ENCODE data around the gene ENTPD6.
A peak's percentile ranks its signal among the peaks of the same experiment; 100 is the strongest.

ENTPD6 gene

GRCh38 chr20:25195014-25195961 lies at the start of gene ENTPD6:
Gene ENTPD6, plus strand, starts transcription at chr20:25195712. Its CDS starts 10,825 bp downstream, at chr20:25206537.
- Histone ChIP-seq H3K4me3 (ENCODE audit: low read depth, low read length) (peak within 1 kb of the TSS; percentile 89), H3K27me3 (ENCODE audit: control insufficient read depth, insufficient read depth, low read length) (peaks cover 4% of the 10 kb centered on the region), H3K27ac (ENCODE audit: low read depth, low read length) (peak within 1 kb of the TSS; percentile 57), H3K9me3 (ENCODE audit: control insufficient read depth, insufficient read depth, low read length) (no peaks in the 10 kb centered on the region), H3K9ac (ENCODE audit: low read depth, low read length) (peak within 1 kb of the TSS; percentile 73; the same call in 1 of the 2 replicates), H3K4me1 (ENCODE audit: control insufficient read depth, insufficient read depth, low read length) (peaks cover 13% of the 10 kb centered on the region), H3K36me3 (ENCODE audit: control insufficient read depth, insufficient read depth, low read length) (0 out of 2 replicates have a peak, but pooled peaks cover 3% of the 10 kb centered on the region)

- Histone ChIP-seq H3K4me1 (ENCODE audit: control insufficient read depth, insufficient read depth, low read length) (no peaks in the 10 kb centered on the region), H3K9me3 (ENCODE audit: control insufficient read depth, insufficient read depth, low read length) (no peaks in the 10 kb centered on the region), H3K27ac (ENCODE audit: low read depth, low read length) (no peak overlapping the region), H3K9ac (ENCODE audit: low read depth, low read length) (no peak overlapping the region), H3K36me3 (ENCODE audit: control insufficient read depth, insufficient read depth, low read length) (no peaks in the 10 kb centered on the region), H3K4me3 (ENCODE audit: low read depth, low read length) (no peak overlapping the region), H3K27me3 (ENCODE audit: control insufficient read depth, insufficient read depth, low read length) (peaks cover 28% of the 10 kb centered on the region)
These were observed 48.5 kb upstream of the ENTPD6 start for GRCh38 chr20:25146976-25147375.

DNA sequence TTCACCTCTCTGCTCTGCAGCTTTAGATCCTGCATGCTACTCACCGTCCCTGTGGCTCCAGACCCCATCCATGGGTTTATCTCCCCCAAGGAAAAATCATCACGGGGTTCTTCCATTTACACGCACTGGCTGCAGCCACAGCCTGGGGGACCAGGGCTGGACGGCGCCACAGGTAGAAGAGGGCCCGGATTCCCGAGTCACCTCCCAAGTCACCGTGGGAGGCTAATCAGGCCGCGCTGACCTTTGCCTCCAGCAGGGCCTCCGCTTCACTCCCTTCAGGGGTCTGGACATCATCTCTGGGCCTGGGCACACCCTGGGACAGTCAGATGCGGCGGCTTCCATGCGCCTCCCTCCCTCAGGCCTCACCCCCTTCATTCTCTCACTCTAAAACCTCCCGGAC lies 47.8 kb upstream of the ENTPD6 start:
- Histone ChIP-seq H3K36me3 (ENCODE audit: control insufficient read depth, insufficient read depth, low read length) (no peaks in the 10 kb centered on the region), H3K4me3 (ENCODE audit: low read depth, low read length) (no peak overlapping the region), H3K27me3 (ENCODE audit: control insufficient read depth, insufficient read depth, low read length) (peaks cover 28% of the 10 kb centered on the region), H3K9me3 (ENCODE audit: control insufficient read depth, insufficient read depth, low read length) (no peaks in the 10 kb centered on the region), H3K27ac (ENCODE audit: low read depth, low read length) (no peak overlapping the region), H3K4me1 (ENCODE audit: control insufficient read depth, insufficient read depth, low read length) (no peaks in the 10 kb centered on the region), H3K9ac (ENCODE audit: low read depth, low read length) (no peak overlapping the region)

DNA sequence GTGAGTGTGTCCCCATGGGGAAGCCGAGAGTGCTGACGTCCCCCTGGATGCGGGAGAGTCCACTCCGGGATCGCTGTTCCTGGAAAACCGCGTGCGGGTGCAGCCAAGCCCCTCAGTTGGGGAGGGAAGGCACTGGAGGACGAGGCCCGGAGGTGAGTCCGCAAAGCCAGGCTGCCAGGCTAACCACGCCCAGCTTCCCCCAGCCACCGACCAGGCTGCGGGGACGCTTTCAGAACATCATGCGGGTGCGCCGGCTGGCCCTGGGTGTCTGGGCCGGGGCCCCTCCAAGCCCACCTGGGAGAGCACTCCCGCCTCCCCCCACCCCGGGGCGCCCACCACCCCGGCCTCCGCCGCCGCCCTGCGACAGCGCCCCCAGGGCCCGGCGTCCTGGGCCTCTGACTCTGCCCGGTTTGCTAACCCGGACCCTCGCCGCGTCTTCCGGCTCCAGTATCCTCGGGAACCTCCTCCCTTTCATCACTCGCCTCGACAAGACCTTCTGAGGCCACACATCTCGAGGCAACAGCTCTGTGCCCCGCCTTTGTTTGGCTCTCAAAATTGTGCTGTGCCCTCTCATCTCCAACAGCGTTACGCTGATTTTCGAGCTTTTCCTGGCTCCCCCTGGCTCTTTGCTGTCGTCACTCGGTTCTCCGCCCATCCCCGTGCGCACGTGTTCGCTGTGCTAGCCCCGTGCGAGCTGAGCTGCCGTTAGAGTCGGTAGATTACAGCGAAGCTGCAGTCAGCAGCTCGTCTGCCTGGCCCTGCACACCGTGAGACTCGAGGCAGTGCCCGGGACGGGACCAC lies 47.1 kb upstream of the ENTPD6 start:
- no peaks in the 10 kb centered on the region for H3K9me3 ChIP-seq (ENCODE audit: control insufficient read depth, insufficient read depth, low read length)
- no peak overlapping the region for H3K4me3 ChIP-seq (ENCODE audit: low read depth, low read length)
- H3K4me1 ChIP-seq (ENCODE audit: control insufficient read depth, insufficient read depth, low read length) = no peaks in the 10 kb centered on the region
- H3K27me3 ChIP-seq (ENCODE audit: control insufficient read depth, insufficient read depth, low read length) = peaks cover 28% of the 10 kb centered on the region
- H3K9ac ChIP-seq (ENCODE audit: low read depth, low read length) = no peak overlapping the region
- no peaks in the 10 kb centered on the region for H3K36me3 ChIP-seq (ENCODE audit: control insufficient read depth, insufficient read depth, low read length)
- H3K27ac ChIP-seq (ENCODE audit: low read depth, low read length) = no peak overlapping the region

- Histone ChIP-seq H3K36me3 (ENCODE audit: control insufficient read depth, insufficient read depth, low read length) (no peaks in the 10 kb centered on the region), H3K4me3 (ENCODE audit: low read depth, low read length) (no peak overlapping the region), H3K9ac (ENCODE audit: low read depth, low read length) (no peak overlapping the region), H3K9me3 (ENCODE audit: control insufficient read depth, insufficient read depth, low read length) (no peaks in the 10 kb centered on the region), H3K4me1 (ENCODE audit: control insufficient read depth, insufficient read depth, low read length) (no peaks in the 10 kb centered on the region), H3K27me3 (ENCODE audit: control insufficient read depth, insufficient read depth, low read length) (peaks cover 28% of the 10 kb centered on the region), H3K27ac (ENCODE audit: low read depth, low read length) (no peak overlapping the region)
These were observed 46.3 kb upstream of the ENTPD6 start for GRCh38 chr20:25148982-25149846.

GRCh38 chr20:25150016-25150415 lies 45.5 kb upstream of the ENTPD6 start:
- Histone ChIP-seq H3K27ac (ENCODE audit: low read depth, low read length) (no peak overlapping the region), H3K36me3 (ENCODE audit: control insufficient read depth, insufficient read depth, low read length) (no peaks in the 10 kb centered on the region)

DNA sequence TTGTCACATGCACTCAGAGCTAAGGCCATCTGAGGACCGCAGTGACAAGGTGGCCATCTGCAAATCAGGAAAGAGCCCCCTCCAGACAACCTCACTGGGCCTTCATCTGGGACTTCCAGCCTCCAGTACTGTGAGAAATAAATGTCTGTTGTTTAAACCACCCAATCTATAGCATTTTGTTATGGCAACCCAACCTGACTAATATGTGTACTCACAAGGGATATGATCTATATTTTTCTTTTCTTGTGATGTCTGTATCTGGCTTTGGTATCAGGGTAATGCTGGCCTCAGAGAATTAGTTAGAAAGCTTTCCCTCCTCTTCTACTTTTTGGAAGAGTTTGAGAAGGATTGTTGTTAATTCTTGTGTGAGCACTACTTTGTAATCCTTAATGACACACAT lies 37.5 kb upstream of the ENTPD6 start:
- Histone ChIP-seq H3K27me3 (ENCODE audit: control insufficient read depth, insufficient read depth, low read length) (no peaks in the 10 kb centered on the region), H3K36me3 (ENCODE audit: control insufficient read depth, insufficient read depth, low read length) (no peaks in the 10 kb centered on the region), H3K27ac (ENCODE audit: low read depth, low read length) (no peak overlapping the region), H3K9me3 (ENCODE audit: control insufficient read depth, insufficient read depth, low read length) (no peaks in the 10 kb centered on the region), H3K4me3 (ENCODE audit: low read depth, low read length) (no peak overlapping the region), H3K4me1 (ENCODE audit: control insufficient read depth, insufficient read depth, low read length) (no peaks in the 10 kb centered on the region), H3K9ac (ENCODE audit: low read depth, low read length) (no peak overlapping the region)

More at GRCh38 chr20:25150016-25150415, 45.5 kb upstream of the ENTPD6 start:
- Histone ChIP-seq H3K4me1 (ENCODE audit: control insufficient read depth, insufficient read depth, low read length) (no peaks in the 10 kb centered on the region), H3K9me3 (ENCODE audit: control insufficient read depth, insufficient read depth, low read length) (no peaks in the 10 kb centered on the region), H3K27me3 (ENCODE audit: control insufficient read depth, insufficient read depth, low read length) (peaks cover 28% of the 10 kb centered on the region), H3K4me3 (ENCODE audit: low read depth, low read length) (no peak overlapping the region), H3K9ac (ENCODE audit: low read depth, low read length) (no peak overlapping the region)

DNA sequence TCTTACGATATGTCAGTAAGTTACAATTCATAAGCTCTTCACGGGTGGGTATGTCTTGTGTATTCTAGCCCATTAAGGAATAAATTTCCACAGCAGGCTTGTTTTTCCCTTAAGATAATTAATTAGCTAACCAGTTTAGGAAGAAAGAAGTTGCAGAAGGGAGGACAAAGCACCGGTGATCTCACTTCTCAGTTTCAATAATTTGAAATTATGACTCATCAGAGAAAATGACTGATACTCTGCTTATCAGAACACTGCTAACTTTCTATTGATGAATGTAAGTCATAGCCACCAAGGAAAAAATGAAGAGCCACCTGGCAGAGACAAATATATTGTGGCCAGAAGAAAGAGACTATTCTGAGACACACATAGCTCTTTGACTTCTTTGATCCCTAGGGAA lies 35.0 kb upstream of the ENTPD6 start:
- Histone ChIP-seq H3K27ac (ENCODE audit: low read depth, low read length) (no peak overlapping the region), H3K4me1 (ENCODE audit: control insufficient read depth, insufficient read depth, low read length) (no peaks in the 10 kb centered on the region), H3K27me3 (ENCODE audit: control insufficient read depth, insufficient read depth, low read length) (no peaks in the 10 kb centered on the region), H3K9me3 (ENCODE audit: control insufficient read depth, insufficient read depth, low read length) (peaks cover 18% of the 10 kb centered on the region), H3K9ac (ENCODE audit: low read depth, low read length) (no peak overlapping the region), H3K4me3 (ENCODE audit: low read depth, low read length) (no peak overlapping the region), H3K36me3 (ENCODE audit: control insufficient read depth, insufficient read depth, low read length) (no peaks in the 10 kb centered on the region)

- Histone ChIP-seq H3K9me3 (ENCODE audit: control insufficient read depth, insufficient read depth, low read length) (peaks cover 22% of the 10 kb centered on the region), H3K4me3 (ENCODE audit: low read depth, low read length) (no peak overlapping the region), H3K36me3 (ENCODE audit: control insufficient read depth, insufficient read depth, low read length) (no peaks in the 10 kb centered on the region), H3K27me3 (ENCODE audit: control insufficient read depth, insufficient read depth, low read length) (no peaks in the 10 kb centered on the region), H3K4me1 (ENCODE audit: control insufficient read depth, insufficient read depth, low read length) (no peaks in the 10 kb centered on the region), H3K9ac (ENCODE audit: low read depth, low read length) (no peak overlapping the region), H3K27ac (ENCODE audit: low read depth, low read length) (no peak overlapping the region)
These were observed 34.6 kb upstream of the ENTPD6 start for GRCh38 chr20:25160897-25161296.

DNA sequence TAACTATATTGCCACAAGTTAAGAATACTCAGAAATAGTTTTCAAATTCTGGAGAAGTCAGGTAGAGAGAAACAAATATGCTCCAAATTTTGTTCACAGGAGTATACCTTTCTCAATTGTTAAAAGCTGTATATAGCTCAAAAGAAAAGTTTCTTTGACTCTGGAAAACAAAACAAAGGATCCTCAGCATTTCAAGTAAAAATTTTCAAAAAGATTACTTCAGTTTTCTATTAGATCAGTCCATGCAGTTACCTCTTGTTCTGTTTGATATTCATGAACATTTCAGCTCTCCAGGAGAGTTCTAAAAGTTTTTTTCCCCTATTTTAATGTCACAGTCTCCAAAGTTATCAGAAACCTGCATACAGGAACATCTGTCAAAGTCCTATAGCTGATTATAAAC lies 30.4 kb upstream of the ENTPD6 start:
- Histone ChIP-seq H3K9ac (ENCODE audit: low read depth, low read length) (no peak overlapping the region), H3K9me3 (ENCODE audit: control insufficient read depth, insufficient read depth, low read length) (peaks cover 22% of the 10 kb centered on the region), H3K27ac (ENCODE audit: low read depth, low read length) (no peak overlapping the region), H3K4me1 (ENCODE audit: control insufficient read depth, insufficient read depth, low read length) (no peaks in the 10 kb centered on the region), H3K36me3 (ENCODE audit: control insufficient read depth, insufficient read depth, low read length) (no peaks in the 10 kb centered on the region), H3K4me3 (ENCODE audit: low read depth, low read length) (no peak overlapping the region), H3K27me3 (ENCODE audit: control insufficient read depth, insufficient read depth, low read length) (no peaks in the 10 kb centered on the region)
